Peyer's patch (tissue), 4 donors: Measurements from ENCODE around the gene UNK.

Source experiments
- CTCF ChIP-seq, 6 experiments: fragments of 450-650 bp in 4 of 6; fragments of 200-600 bp in 2 of 6; sonication (generic) in 1 of 6; IDR thresholded peaks; one replicate each; pipeline ENCODE4 v1.5.1; 2017 to 2019; ENCODE audit warnings: antibody characterized with exemption in 6 of 6, mild to moderate bottlenecking in 3 of 6, moderate library complexity in 1 of 6
- POLR2A ChIP-seq, 2 donors: fragments of 450-650 bp; IDR thresholded peaks; one replicate each; pipeline ENCODE4 v1.5.1; 2017; ENCODE audit warnings: antibody characterized with exemption in 2 of 2, mild to moderate bottlenecking in 2 of 2, moderate library complexity in 2 of 2

- TF ChIP-seq CTCF (IDR thresholded peaks at IDR 0.05) (no peak), POLR2A (IDR thresholded peaks at IDR 0.05) (no peak)
Observed at GRCh38 chr17:75818326-75818885, 33.8 kb downstream of the UNK start.
